NCI-H1048 (cell line): Measurements from ENCODE around the gene SFPQ.
"Not testable (repeated sequence)": the region's sequence is repeated elsewhere in the genome, so short reads cannot be mapped to it uniquely, and the experiment has no call there.

Source experiments
- DNase-seq: peaks from one replicate; lab custom pipeline; 2025; lab: John Stamatoyannopoulos, UW

The SFPQ gene

GRCh38 chr1:35188578-35189392 is 4.2 kb downstream of the SFPQ start:
- DNase-seq, result no peak

- DNase-seq, result no peak
Measured at GRCh38 chr1:35187816-35188342, 5.1 kb downstream of the SFPQ start.

- DNase-seq, result no peak
Measured at GRCh38 chr1:35186239-35186638, 6.7 kb downstream of the SFPQ start.

- DNase-seq, result no peak
Measured at GRCh38 chr1:35185200-35185599, 7.7 kb downstream of the SFPQ start.

GRCh38 chr1:35184495-35185199 is 8.3 kb downstream of the SFPQ start:
- no peak for DNase-seq

GRCh38 chr1:35181790-35182455 is 11.0 kb downstream of the SFPQ start:
- no peak for DNase-seq

GRCh38 chr1:35180776-35181374 is 12.1 kb downstream of the SFPQ start:
- DNase-seq, result no peak

GRCh38 chr1:35179908-35180307 is 13.0 kb downstream of the SFPQ start:
- no peak for DNase-seq

GRCh38 chr1:35178874-35179380 is 14.0 kb downstream of the SFPQ start:
- DNase-seq, result no peak

GRCh38 chr1:35178295-35178695 is 14.7 kb downstream of the SFPQ start:
- DNase-seq, result no peak

- no peak for DNase-seq
Measured at GRCh38 chr1:35177237-35177786, 15.6 kb downstream of the SFPQ start.

- DNase-seq, result no peak
Measured at GRCh38 chr1:35175602-35176001, 17.3 kb downstream of the SFPQ start.

GRCh38 chr1:35175098-35175576 is 17.8 kb downstream of the SFPQ start:
- no peak for DNase-seq

- DNase-seq, result no peak
Measured at GRCh38 chr1:35173909-35174540, 18.9 kb downstream of the SFPQ start.

- no peak for DNase-seq
Measured at GRCh38 chr1:35173491-35173890, 19.5 kb downstream of the SFPQ start.

GRCh38 chr1:35172022-35172421 is 20.9 kb downstream of the SFPQ start:
- DNase-seq, result no peak

GRCh38 chr1:35171579-35171978 is 21.4 kb downstream of the SFPQ start:
- DNase-seq, result no peak

GRCh38 chr1:35164893-35165292 is 28.1 kb downstream of the SFPQ start:
- DNase-seq, result no peak

GRCh38 chr1:35151220-35151619 is 41.7 kb downstream of the SFPQ start:
- no peak for DNase-seq

GRCh38 chr1:35145892-35146549 is 46.9 kb downstream of the SFPQ start:
- not testable (repeated sequence) for DNase-seq
